ENCODE measurements around the gene DGKG. TPM values are rescaled to one million over a fixed set of nuclear protein-coding genes. Genes with fewer than 3 reads are reported as not detected.
A peak's percentile ranks its signal among the peaks of the same experiment; 100 is the strongest.

DGKG gene
- polyA plus RNA-seq, 1 donor (not counting 4 experiments of a cell fraction or from before 2014, with no cell fraction given), result 0.22 TPM

DNA sequence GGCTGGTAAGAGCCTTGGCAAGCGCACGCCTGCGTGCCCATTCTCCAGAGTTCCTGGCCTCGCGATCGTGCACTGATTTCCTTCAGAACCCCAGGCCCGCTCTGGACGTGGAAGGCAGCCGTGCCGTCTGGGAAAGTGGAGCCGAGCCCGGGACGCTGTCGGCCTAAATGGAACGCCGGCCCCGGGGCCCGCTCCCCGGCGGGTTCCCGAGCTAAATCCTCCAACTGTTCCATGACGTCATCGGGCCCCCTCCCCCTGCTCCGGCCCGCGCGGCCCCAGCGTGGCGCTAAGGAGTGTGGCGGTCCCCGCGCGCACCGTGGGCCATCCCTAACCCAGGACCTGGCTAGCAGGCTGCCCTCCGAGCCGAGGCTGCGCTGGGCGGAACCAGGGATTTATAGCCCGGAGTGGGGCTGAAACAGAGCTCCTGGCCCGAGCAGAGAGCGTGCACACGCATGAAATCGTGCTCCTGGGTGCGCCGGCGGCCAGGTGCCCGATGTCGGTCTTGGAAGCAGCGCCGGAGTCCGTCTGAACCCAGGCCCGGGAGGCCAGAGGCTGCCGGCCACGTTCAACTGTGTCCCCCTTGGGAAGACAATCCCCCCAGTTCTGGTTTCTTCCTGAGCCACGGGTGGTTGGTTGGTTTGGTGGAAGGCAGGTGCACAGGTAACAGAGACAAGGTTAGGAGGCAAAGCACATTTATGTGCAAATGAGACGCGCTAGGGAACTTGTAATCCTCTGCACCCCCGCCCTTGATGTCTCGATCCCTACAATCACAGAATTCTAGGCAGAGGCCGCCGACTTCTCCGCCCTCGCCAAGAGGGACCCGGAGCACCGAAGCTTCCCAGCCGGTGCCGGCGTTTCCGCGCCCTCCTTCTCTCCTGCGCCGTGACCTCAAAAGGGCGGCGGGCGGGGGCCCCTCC lies 168.2 kb downstream of the DGKG start:
- dilution Hi-C loops (cut with MboI; ENCODE audit: extremely low pct_ligation_motif_present, low sequenced_read_pairs), result no loop called here

DNA sequence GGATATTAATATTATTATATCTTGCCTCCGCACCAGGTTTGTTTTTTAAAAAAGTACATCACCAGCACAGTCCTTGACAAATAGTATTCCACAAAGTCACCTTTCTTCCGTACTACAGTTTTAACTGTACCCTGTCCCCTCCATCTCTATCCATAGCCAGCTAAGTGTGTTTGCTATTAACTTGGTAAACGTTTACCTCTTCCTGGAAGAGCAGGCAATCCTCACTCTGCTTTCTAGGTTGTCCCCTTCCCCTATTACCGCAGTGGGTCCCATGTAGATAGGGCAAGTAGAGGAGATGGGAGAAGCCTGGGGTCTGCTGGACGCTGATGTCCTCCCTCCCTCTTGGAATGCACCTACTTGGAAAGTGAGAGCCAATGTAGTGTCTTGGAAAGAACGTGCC lies 169.2 kb downstream of the DGKG start:
- dilution Hi-C loops (cut with MboI; ENCODE audit: extremely low pct_ligation_motif_present, low sequenced_read_pairs), result no loop called here

More for the DNA sequence above, 168.2 kb downstream of the DGKG start:
- Histone ChIP-seq H3K4me1 (ENCODE audit: control insufficient read depth, extremely low read depth, insufficient read depth, low read length) (peaks cover 3% of the 10 kb centered on the region), H3K36me3 (ENCODE audit: control insufficient read depth in 2 of 2, extremely low read depth in 1 of 2, insufficient read depth in 2 of 2, low read length in 2 of 2) (no peaks in the 10 kb centered on the region), H3K27ac (ENCODE audit: control insufficient read depth, insufficient read depth, low read length) (no peak overlapping the region), H2AFZ (ENCODE audit: control insufficient read depth, low read length) (peak overlapping the region; percentile 7), H3K4me2 (ENCODE audit: control insufficient read depth, extremely low read depth, insufficient read depth, low read depth, low read length) (peak overlapping the region; percentile 68), H3K79me2 (ENCODE audit: control insufficient read depth, insufficient read depth, low read length) (no peaks in the 10 kb centered on the region), H3K9me3 (ENCODE audit: control insufficient read depth, low read depth, low read length) (no peaks in the 10 kb centered on the region), H3K9me1 (ENCODE audit: control insufficient read depth, extremely low read depth, insufficient read depth, low read length) (no peaks in the 10 kb centered on the region), H4K20me1 (ENCODE audit: control insufficient read depth, extremely low read depth, insufficient read depth, low read length) (no peaks in the 10 kb centered on the region), H3K9ac (ENCODE audit: control insufficient read depth, extremely low read depth, insufficient read depth, low read length) (no peak overlapping the region), H3K27me3 (ENCODE audit: control insufficient read depth, extremely low read depth, insufficient read depth, low read length) (peaks cover 46% of the 10 kb centered on the region), H3K4me3 (ENCODE audit: control insufficient read depth in 2 of 3, extremely low read depth in 1 of 3, insufficient read depth in 2 of 3, low read depth in 1 of 3, low read length in 3 of 3) (peak overlapping the region; percentile 17 to 48 (median 39))
- no peak for FAIRE-seq
- peak; percentile 93 for TF ChIP-seq EZH2 (IDR thresholded peaks at IDR 0.05; ENCODE audit: low read length)
- TF ChIP-seq, protein P1, sequence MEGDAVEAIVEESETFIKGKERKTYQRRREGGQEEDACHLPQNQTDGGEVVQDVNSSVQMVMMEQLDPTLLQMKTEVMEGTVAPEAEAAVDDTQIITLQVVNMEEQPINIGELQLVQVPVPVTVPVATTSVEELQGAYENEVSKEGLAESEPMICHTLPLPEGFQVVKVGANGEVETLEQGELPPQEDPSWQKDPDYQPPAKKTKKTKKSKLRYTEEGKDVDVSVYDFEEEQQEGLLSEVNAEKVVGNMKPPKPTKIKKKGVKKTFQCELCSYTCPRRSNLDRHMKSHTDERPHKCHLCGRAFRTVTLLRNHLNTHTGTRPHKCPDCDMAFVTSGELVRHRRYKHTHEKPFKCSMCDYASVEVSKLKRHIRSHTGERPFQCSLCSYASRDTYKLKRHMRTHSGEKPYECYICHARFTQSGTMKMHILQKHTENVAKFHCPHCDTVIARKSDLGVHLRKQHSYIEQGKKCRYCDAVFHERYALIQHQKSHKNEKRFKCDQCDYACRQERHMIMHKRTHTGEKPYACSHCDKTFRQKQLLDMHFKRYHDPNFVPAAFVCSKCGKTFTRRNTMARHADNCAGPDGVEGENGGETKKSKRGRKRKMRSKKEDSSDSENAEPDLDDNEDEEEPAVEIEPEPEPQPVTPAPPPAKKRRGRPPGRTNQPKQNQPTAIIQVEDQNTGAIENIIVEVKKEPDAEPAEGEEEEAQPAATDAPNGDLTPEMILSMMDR (optimal IDR thresholded peaks at IDR 0.05 in 1 of 3, IDR thresholded peaks at IDR 0.05 in 1 of 3, conservative IDR thresholded peaks at IDR 0.05 in 1 of 3; ENCODE audit: extremely low read depth in 1 of 3, insufficient read depth in 2 of 3, low read length in 3 of 3), result no peak
- DNase-seq (ENCODE audit: low read depth, low spot score), result no peak

More for the DNA sequence above, 169.2 kb downstream of the DGKG start:
- Histone ChIP-seq H3K4me2 (ENCODE audit: control insufficient read depth, extremely low read depth, insufficient read depth, low read depth, low read length) (no peak overlapping the region), H3K4me1 (ENCODE audit: control insufficient read depth, extremely low read depth, insufficient read depth, low read length) (peaks cover 3% of the 10 kb centered on the region), H3K9me1 (ENCODE audit: control insufficient read depth, extremely low read depth, insufficient read depth, low read length) (no peaks in the 10 kb centered on the region), H3K9me3 (ENCODE audit: control insufficient read depth, low read depth, low read length) (no peaks in the 10 kb centered on the region), H3K27me3 (ENCODE audit: control insufficient read depth, extremely low read depth, insufficient read depth, low read length) (peaks cover 48% of the 10 kb centered on the region), H3K4me3 (ENCODE audit: control insufficient read depth in 2 of 3, extremely low read depth in 1 of 3, insufficient read depth in 2 of 3, low read depth in 1 of 3, low read length in 3 of 3) (no peak overlapping the region), H3K36me3 (ENCODE audit: control insufficient read depth in 2 of 2, extremely low read depth in 1 of 2, insufficient read depth in 2 of 2, low read length in 2 of 2) (no peaks in the 10 kb centered on the region), H3K9ac (ENCODE audit: control insufficient read depth, extremely low read depth, insufficient read depth, low read length) (no peak overlapping the region), H3K79me2 (ENCODE audit: control insufficient read depth, insufficient read depth, low read length) (no peaks in the 10 kb centered on the region), H4K20me1 (ENCODE audit: control insufficient read depth, extremely low read depth, insufficient read depth, low read length) (no peaks in the 10 kb centered on the region), H3K27ac (ENCODE audit: control insufficient read depth, insufficient read depth, low read length) (no peak overlapping the region), H2AFZ (ENCODE audit: control insufficient read depth, low read length) (no peak overlapping the region)
- TF ChIP-seq EZH2 (IDR thresholded peaks at IDR 0.05; ENCODE audit: low read length), result no peak
- TF ChIP-seq, protein P1 (optimal IDR thresholded peaks at IDR 0.05 in 1 of 3, IDR thresholded peaks at IDR 0.05 in 1 of 3, conservative IDR thresholded peaks at IDR 0.05 in 1 of 3; ENCODE audit: extremely low read depth in 1 of 3, insufficient read depth in 2 of 3, low read length in 3 of 3), result no peak
- FAIRE-seq (no peak), DNase-seq (ENCODE audit: low read depth, low spot score) (no peak)

Measured in keratinocyte (primary cell).